Pancreas (tissue), 10 donors: ENCODE measurements around the gene ZBTB3. TPM values are rescaled to one million over a fixed set of nuclear protein-coding genes. Genes with fewer than 3 reads are reported as not detected.

ENCODE experiments used
- ATAC-seq, 4 donors: fragments of 200-7000 bp; cut with Tn5 transposase; one replicate each; pipeline versions ENCODE4 v1.8.0 to v1.9.1; 2020; ENCODE audit warnings: mild to moderate bottlenecking in 4 of 4, moderate library complexity in 4 of 4
- DNase-seq, 6 donors: peaks; one replicate each; pipeline ENCODE4 v3.0.0-alpha.2; 2020
- FAIRE-seq: peaks from 2 replicates; lab custom pipeline; 2012; peaks lifted over from hg19 to GRCh38; lab: Jason Lieb, UNC
- H3K27ac ChIP-seq, 4 donors: fragments of 200-600 bp; sonication (generic); 1 replicate in 3 of 4; 2 replicates in 1 of 4; pipeline versions ENCODE4 v1.5.0 to v1.8.0; 2020
- H3K27me3 ChIP-seq, 4 donors: fragments of 200-600 bp; one replicate each; pipeline ENCODE4 v1.8.0; 2021
- H3K36me3 ChIP-seq, 3 donors: fragments of 200-600 bp; sonication (generic) in 1 of 3; one replicate each; pipeline versions ENCODE4 v1.5.0 to v1.8.0; 2020 to 2021
- H3K4me1 ChIP-seq, 3 donors: fragments of 200-600 bp; one replicate each; pipeline ENCODE4 v1.8.0; 2021
- H3K4me3 ChIP-seq, 4 donors: fragments of 200-600 bp; sonication (generic) in 2 of 4; one replicate each; pipeline versions ENCODE4 v1.5.0 to v1.8.0; 2020 to 2021
- H3K9me3 ChIP-seq, 4 donors: fragments of 200-600 bp; one replicate each; pipeline ENCODE4 v1.8.0; 2021
- CTCF ChIP-seq, 4 donors: fragments of 200-600 bp; sonication (generic) in 3 of 4; IDR thresholded peaks; one replicate each; pipeline versions ENCODE4 v1.5.0 to v1.8.0; 2021; ENCODE audit warnings: antibody characterized with exemption in 4 of 4
- WGBS, 2 donors: extraction: QIAGEN DNeasy Blood & Tissue Kit; methylation state at CpG; one replicate each; pipeline ENCODE4 v1.1.7; 2013; 5-methylcytosine and 5-hydroxymethylcytosine counted together
- intact Hi-C, 3 donors: fragments of 100-400 bp; cut with DNase I; formaldehyde crosslinking; loops; one replicate each; pipeline versions ENCODE4 v1.11.1 to v1.14.2; 2022
- polyA plus RNA-seq, 2 donors: library from polyadenylated mRNA; stranded (reverse); fragments of 200-250 nt; gene quantifications; one replicate each; pipeline ENCODE4 v1.2.3, GENCODE V29; 2013
- total RNA-seq, 6 donors: library from RNA; stranded (reverse); fragmentation: NEBNext Ultra II Directional in 4 of 6; extraction: Animal tissue kit (Norgen Biotek cat#: 25700) in 4 of 6; gene quantifications; one replicate each; pipeline versions ENCODE4 v1.2.1 to v1.2.4, GENCODE V29; 2021 to 2023
- donor health status: healthy with polysubstance abuse.
- donor health status: DM: no; HTN: no; CAD: no; lungs with moderate emphysema.
- donor health status: DM: no; HTN: no; CAD: no.
- donor health status: control.
- donor health status: control.
- donor health status: Bipolar disorder and iron deficiency.
- donor health status: DM: yes; HTN: yes; CAD: no.
- donor health status: DM: no; HTN: no; CAD: no.
- donor health status: DM: no; HTN: no; CAD: no.
- donor health status: DM: yes; HTN: yes; CAD: no.

The ZBTB3 gene
- total and polyA plus RNA-seq, 8 donors, result 2.0 to 9.8 (median 4.8) TPM

GRCh38 chr11:62788991-62789390, 35.0 kb upstream of the ZBTB3 start:
- DNase-seq, result no peak
- H3K27ac ChIP-seq, result no peak overlapping the region
- H3K4me3 ChIP-seq, result peak overlapping the region in 1 of 4 donors; percentile 86
- H3K36me3 ChIP-seq, result peaks cover 0 to 4% (median 3%) of the 10 kb centered on the region in 3 donors
- 51 to 66% methylated on average over 5 of the region's 5 CpGs for WGBS, 2 donors
- TF ChIP-seq CTCF (IDR thresholded peaks at IDR 0.05), result no peak
- H3K27me3 ChIP-seq, result no peaks in the 10 kb centered on the region
- no peaks in the 10 kb centered on the region for H3K9me3 ChIP-seq
- FAIRE-seq, result no peak
- ATAC-seq, result no peak
- intact Hi-C loops, result loop anchor here in 2 of 3 donors (5.0 to 10.0 kb wide), 2 partner anchors 73 to 76 kb away; no protein-coding TSS in a partner anchor
- peaks cover 10 to 29% (median 26%) of the 10 kb centered on the region in 3 donors for H3K4me1 ChIP-seq

- H3K36me3 ChIP-seq, result peaks cover 0 to 3% (median 0%) of the 10 kb centered on the region in 3 donors
- WGBS, 2 donors, result 0% methylated on average over 46 to 88 of the region's 88 CpGs
- intact Hi-C loops, result loop anchor here in 2 of 3 donors (5.0 to 10.0 kb wide), 2 partner anchors 75 to 78 kb away; no protein-coding TSS in a partner anchor
- ATAC-seq (peak; percentile 83 to 92 (median 86)), DNase-seq (peak; percentile 95 to 99 (median 97)), FAIRE-seq (no peak)
- H3K9me3 ChIP-seq, result no peaks in the 10 kb centered on the region
- peak within 1 kb of the TSS; percentile 94 to 96 (median 95) for H3K27ac ChIP-seq
- H3K4me1 ChIP-seq, result peaks cover 5 to 25% (median 23%) of the 10 kb centered on the region in 3 donors
- H3K27me3 ChIP-seq, result no peaks in the 10 kb centered on the region
- H3K4me3 ChIP-seq, result peak within 1 kb of the TSS; percentile 77 to 86 (median 84)
- TF ChIP-seq CTCF (IDR thresholded peaks at IDR 0.05), result peak in 1 of 4 donors; percentile 8
These were observed 33.2 kb upstream of the ZBTB3 start, which contains the start of gene TMEM179B for GRCh38 chr11:62787005-62787759. Gene TMEM179B, plus strand, starts transcription at chr11:62787402. Its CDS starts 30 bp downstream, at chr11:62787432.

- peak; percentile 92 to 97 (median 94) for TF ChIP-seq CTCF (IDR thresholded peaks at IDR 0.05)
- Histone ChIP-seq H3K27ac (peak overlapping the region; percentile 94 to 96 (median 95)), H3K9me3 (no peaks in the 10 kb centered on the region), H3K4me3 (peak overlapping the region; percentile 77 to 86 (median 84)), H3K27me3 (no peaks in the 10 kb centered on the region), H3K36me3 (peaks cover 0 to 3% (median 0%) of the 10 kb centered on the region in 3 donors), H3K4me1 (peaks cover 4 to 22% (median 22%) of the 10 kb centered on the region in 3 donors)
- WGBS, 2 donors, result 1% methylated on average over 42 to 51 of the region's 51 CpGs
- intact Hi-C loops, result loop anchor here in 2 of 3 donors (5.0 to 10.0 kb wide), 2 partner anchors 76 to 78 kb away; no protein-coding TSS in a partner anchor
- DNase-seq (peak; percentile 81 to 94 (median 88)), FAIRE-seq (no peak), ATAC-seq (peak; percentile 72 to 83 (median 80))
These were observed 32.5 kb upstream of the ZBTB3 start for GRCh38 chr11:62786318-62787004.

- intact Hi-C loops, result loop anchor here in 1 of 3 donors (10.0 kb wide), 1 partner anchor 82 kb away; no protein-coding TSS in a partner anchor
- ATAC-seq, result no peak
- Histone ChIP-seq H3K4me1 (peaks cover 4 to 6% (median 6%) of the 10 kb centered on the region in 3 donors), H3K9me3 (no peaks in the 10 kb centered on the region), H3K27me3 (no peaks in the 10 kb centered on the region), H3K4me3 (no peak overlapping the region), H3K27ac (no peak overlapping the region), H3K36me3 (peaks cover 0 to 7% (median 0%) of the 10 kb centered on the region in 3 donors)
- WGBS, 2 donors, result 91% methylated on average over 7 of the region's 7 CpGs
- no peak for FAIRE-seq
- TF ChIP-seq CTCF (IDR thresholded peaks at IDR 0.05), result no peak
- no peak for DNase-seq
These were observed 28.8 kb upstream of the ZBTB3 start for GRCh38 chr11:62782753-62783152.
